Coronary artery (tissue), 2 donors: ENCODE measurements around the gene ABHD1.

Experiments used
- DNase-seq: peaks from one replicate; pipeline ENCODE4 v3.0.0-alpha.2; 2017; ENCODE audit warnings: low spot score
- H3K27ac ChIP-seq, 2 donors: fragments of 200-600 bp; sonication (generic); one replicate each; pipeline ENCODE4 v1.5.1; 2016 to 2019
- H3K4me3 ChIP-seq: fragments of 200-600 bp; sonication (generic); 2 replicates; pipeline ENCODE4 v1.5.1; 2016; ENCODE audit warnings: mild to moderate bottlenecking, moderate library complexity
- TF ChIP-seq, protein P1 (sequence below): fragments of 200-600 bp; sonication (generic); IDR thresholded peaks from one replicate; pipeline ENCODE4 v1.5.1; 2019; ENCODE audit warnings: antibody characterized with exemption

Gene ABHD1

DNA sequence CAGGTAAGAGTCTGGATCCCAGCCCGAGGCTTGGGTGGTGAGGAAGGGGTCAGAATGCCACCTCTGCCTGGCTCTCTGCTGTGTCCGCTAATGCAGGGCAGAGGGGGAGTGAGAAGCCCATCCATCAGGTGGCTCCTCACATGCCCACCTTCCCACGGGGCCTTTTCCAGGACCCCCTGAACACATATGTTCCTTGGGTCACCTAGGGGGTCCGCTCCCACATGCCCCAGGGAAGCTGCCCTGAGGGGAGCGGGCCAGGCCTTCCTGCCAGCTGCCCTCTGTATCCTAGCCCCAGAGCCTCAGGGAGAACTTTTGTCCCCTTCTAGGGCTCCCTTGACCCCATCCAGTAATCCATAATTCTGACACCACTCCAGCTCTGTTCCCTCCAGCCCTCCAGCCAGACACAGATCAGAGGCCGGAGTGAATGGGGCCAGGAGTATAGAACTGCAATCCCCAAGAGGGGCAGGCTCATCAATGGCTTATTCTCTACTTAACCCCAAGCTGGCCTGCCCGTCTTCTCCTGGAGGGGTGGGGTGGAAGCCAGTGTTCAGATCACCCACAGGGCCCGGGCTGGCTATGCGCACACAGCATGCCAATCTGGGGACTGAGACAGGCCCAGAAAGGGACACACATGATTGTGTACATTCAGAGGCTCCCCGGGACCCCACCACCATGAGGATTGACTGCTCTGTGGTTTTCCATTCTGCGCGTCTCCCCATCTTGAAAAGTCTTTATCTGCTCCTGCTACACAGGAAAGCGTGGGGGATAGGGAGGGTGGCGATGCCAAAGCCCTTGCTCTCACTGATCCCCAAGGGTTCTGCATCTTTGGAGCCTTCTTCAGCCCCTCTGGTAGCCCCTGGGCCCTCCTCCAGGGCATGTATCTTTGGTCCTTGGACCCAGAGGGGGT lies 44.1 kb upstream of the ABHD1 start:
- DNase-seq: no peak
- Histone ChIP-seq H3K4me3 (peak overlapping the region; percentile 90), H3K27ac (peak overlapping the region; percentile 95 to 96)
- TF ChIP-seq, protein P1, sequence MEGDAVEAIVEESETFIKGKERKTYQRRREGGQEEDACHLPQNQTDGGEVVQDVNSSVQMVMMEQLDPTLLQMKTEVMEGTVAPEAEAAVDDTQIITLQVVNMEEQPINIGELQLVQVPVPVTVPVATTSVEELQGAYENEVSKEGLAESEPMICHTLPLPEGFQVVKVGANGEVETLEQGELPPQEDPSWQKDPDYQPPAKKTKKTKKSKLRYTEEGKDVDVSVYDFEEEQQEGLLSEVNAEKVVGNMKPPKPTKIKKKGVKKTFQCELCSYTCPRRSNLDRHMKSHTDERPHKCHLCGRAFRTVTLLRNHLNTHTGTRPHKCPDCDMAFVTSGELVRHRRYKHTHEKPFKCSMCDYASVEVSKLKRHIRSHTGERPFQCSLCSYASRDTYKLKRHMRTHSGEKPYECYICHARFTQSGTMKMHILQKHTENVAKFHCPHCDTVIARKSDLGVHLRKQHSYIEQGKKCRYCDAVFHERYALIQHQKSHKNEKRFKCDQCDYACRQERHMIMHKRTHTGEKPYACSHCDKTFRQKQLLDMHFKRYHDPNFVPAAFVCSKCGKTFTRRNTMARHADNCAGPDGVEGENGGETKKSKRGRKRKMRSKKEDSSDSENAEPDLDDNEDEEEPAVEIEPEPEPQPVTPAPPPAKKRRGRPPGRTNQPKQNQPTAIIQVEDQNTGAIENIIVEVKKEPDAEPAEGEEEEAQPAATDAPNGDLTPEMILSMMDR: no peak

DNA sequence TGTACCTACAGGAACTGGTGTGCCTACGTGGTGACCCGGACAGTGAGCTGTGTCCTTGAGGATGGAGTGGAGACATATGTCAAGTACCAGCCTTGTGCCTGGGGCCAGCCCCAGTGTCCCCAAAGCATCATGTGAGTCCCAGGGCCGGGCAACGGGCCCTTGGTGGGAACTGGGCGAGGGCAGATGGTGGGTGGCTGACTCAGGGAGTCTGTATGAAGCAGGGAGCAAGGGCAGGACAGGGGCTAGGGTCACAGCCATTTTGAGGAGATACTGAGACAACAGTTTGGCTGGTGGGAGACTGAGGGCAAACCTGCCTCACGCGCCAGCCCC lies 43.5 kb upstream of the ABHD1 start:
- no peak for DNase-seq
- Histone ChIP-seq H3K27ac (peak overlapping the region; percentile 95 to 96), H3K4me3 (peak overlapping the region; percentile 90)
- TF ChIP-seq, protein P1: no peak

DNA sequence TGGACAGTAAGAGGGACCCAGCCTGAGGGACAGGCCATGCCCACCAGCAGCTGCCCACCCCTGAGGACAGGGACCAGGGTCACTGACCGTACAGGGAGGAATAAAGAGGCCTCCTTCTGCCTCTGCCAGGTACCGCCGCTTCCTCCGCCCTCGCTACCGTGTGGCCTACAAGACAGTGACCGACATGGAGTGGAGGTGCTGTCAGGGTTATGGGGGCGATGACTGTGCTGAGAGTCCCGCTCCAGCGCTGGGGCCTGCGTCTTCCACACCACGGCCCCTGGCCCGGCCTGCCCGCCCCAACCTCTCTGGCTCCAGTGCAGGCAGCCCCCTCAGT lies 43.0 kb upstream of the ABHD1 start:
- no peak for DNase-seq
- Histone ChIP-seq H3K4me3 (peak overlapping the region; percentile 90), H3K27ac (peak overlapping the region; percentile 95 to 96)
- TF ChIP-seq, protein P1: no peak

DNA sequence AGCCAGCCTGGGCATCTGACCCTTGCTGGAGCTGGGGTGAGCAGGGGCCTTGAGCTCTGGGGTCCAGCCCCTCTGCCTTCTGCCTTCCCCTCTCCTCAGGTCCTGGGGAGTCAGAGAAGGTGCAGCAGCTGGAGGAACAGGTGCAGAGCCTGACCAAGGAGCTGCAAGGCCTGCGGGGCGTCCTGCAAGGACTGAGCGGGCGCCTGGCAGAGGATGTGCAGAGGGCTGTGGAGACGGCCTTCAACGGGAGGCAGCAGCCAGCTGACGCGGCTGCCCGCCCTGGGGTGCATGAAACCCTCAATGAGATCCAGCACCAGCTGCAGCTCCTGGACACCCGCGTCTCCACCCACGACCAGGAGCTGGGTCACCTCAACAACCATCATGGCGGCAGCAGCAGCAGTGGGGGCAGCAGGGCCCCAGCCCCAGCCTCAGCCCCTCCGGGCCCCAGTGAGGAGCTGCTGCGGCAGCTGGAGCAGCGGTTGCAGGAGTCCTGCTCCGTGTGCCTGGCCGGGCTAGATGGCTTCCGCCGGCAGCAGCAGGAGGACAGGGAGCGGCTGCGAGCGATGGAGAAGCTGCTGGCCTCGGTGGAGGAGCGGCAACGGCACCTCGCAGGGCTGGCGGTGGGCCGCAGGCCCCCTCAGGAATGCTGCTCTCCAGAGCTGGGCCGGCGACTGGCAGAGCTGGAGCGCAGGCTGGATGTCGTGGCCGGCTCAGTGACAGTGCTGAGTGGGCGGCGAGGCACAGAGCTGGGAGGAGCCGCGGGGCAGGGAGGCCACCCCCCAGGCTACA lies 41.4 kb upstream of the ABHD1 start:
- TF ChIP-seq, protein P1: no peak
- no peak overlapping the region for H3K27ac ChIP-seq
- H3K4me3 ChIP-seq: no peak overlapping the region
- DNase-seq: no peak

DNA sequence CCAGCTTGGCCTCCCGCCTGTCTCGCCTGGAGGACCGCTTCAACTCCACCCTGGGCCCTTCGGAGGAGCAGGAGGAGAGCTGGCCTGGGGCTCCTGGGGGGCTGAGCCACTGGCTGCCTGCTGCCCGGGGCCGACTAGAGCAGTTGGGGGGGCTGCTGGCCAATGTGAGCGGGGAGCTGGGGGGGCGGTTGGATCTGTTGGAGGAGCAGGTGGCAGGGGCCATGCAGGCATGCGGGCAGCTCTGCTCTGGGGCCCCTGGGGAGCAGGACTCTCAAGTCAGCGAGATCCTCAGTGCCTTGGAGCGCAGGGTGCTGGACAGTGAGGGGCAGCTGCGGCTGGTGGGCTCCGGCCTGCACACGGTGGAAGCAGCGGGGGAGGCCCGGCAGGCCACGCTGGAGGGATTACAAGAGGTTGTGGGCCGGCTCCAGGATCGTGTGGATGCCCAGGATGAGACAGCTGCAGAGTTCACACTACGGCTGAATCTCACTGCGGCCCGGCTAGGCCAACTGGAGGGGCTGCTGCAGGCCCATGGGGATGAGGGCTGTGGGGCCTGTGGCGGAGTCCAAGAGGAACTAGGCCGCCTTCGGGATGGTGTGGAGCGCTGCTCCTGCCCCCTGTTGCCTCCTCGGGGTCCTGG lies 40.7 kb upstream of the ABHD1 start:
- no peak for DNase-seq
- no peak overlapping the region for H3K27ac ChIP-seq

DNA sequence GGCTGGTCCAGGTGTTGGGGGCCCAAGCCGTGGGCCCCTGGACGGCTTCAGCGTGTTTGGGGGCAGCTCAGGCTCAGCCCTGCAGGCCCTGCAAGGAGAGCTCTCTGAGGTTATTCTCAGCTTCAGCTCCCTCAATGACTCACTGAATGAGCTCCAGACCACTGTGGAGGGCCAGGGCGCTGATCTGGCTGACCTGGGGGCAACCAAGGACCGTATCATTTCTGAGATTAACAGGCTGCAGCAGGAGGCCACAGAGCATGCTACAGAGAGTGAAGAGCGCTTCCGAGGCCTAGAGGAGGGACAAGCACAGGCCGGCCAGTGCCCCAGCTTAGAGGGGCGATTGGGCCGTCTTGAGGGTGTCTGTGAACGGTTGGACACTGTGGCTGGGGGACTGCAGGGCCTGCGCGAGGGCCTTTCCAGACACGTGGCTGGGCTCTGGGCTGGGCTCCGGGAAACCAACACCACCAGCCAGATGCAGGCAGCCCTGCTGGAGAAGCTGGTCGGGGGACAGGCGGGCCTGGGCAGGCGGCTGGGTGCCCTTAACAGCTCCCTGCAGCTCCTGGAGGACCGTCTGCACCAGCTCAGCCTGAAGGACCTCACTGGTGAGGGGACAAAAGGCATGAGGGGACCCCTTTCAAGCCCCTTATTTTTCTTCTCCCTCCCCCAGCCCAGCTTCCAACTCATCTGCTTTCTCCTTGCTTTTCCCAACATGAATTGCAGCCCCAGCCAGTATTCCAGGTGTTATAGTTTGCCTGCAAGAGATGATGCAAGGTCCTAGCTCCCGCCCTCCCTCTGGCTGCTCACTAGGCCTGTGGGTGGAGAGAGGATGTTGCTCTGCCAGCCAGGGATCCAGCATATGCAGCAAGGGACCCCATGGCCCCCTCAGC lies 40.0 kb upstream of the ABHD1 start:
- TF ChIP-seq, protein P1: no peak
- no peak for DNase-seq
- no peak overlapping the region for H3K4me3 ChIP-seq
- H3K27ac ChIP-seq: no peak overlapping the region

More for the DNA sequence above, 40.7 kb upstream of the ABHD1 start:
- TF ChIP-seq, protein P1: no peak
- H3K4me3 ChIP-seq: no peak overlapping the region
